HG03039 (cell line): Measurements from ENCODE around the gene ZBP1.

Experiments
- ATAC-seq: cut with Tn5 transposase; IDR thresholded peaks from one replicate; pipeline ENCODE4 v1.9.1; 2021; ENCODE audit warnings: mild to moderate bottlenecking, moderate library complexity; ENCODE audit not compliant: unreplicated experiment

ZBP1 gene

GRCh38 chr20:57588596-57588995, 31.6 kb downstream of the ZBP1 start:
- ATAC-seq, result no peak

GRCh38 chr20:57587989-57588377, 32.2 kb downstream of the ZBP1 start:
- ATAC-seq, result no peak

- no peak for ATAC-seq
Measured at GRCh38 chr20:57587278-57587988, 32.8 kb downstream of the ZBP1 start.

- no peak for ATAC-seq
Measured at GRCh38 chr20:57586943-57587277, 33.3 kb downstream of the ZBP1 start.

GRCh38 chr20:57586370-57586793, 33.8 kb downstream of the ZBP1 start:
- ATAC-seq, result no peak

GRCh38 chr20:57585466-57586213, 34.6 kb downstream of the ZBP1 start:
- no peak for ATAC-seq

- ATAC-seq, result no peak
Measured at GRCh38 chr20:57584768-57585461, 35.3 kb downstream of the ZBP1 start.

GRCh38 chr20:57583289-57584257, 36.7 kb downstream of the ZBP1 start:
- no peak for ATAC-seq

- no peak for ATAC-seq
Measured at GRCh38 chr20:57582432-57583288, 37.6 kb downstream of the ZBP1 start.

GRCh38 chr20:57582029-57582378, 38.2 kb downstream of the ZBP1 start:
- no peak for ATAC-seq

- ATAC-seq, result no peak
Measured at GRCh38 chr20:57581202-57582028, 38.8 kb downstream of the ZBP1 start.

GRCh38 chr20:57580478-57581201, 39.6 kb downstream of the ZBP1 start:
- ATAC-seq, result no peak

- no peak for ATAC-seq
Measured at GRCh38 chr20:57579898-57580447, 40.3 kb downstream of the ZBP1 start.

- ATAC-seq, result no peak
Measured at GRCh38 chr20:57579331-57579897, 40.8 kb downstream of the ZBP1 start.

- ATAC-seq, result no peak
Measured at GRCh38 chr20:57578476-57579165, 41.6 kb downstream of the ZBP1 start.

GRCh38 chr20:57577679-57578475, 42.3 kb downstream of the ZBP1 start:
- ATAC-seq, result no peak
